Astrocyte (in vitro differentiated cells and primary cell): Measurements from ENCODE around the gene FAM83E.

ENCODE experiments used
- EZH2 ChIP-seq: IDR thresholded peaks from 2 replicates; pipeline ENCODE4 v1.6.1; 2012; ENCODE audit warnings: mild to moderate bottlenecking, low read length, inconsistent platforms; ENCODE audit not compliant: insufficient read depth
- TF ChIP-seq, protein P1 (sequence below): IDR thresholded peaks from 2 replicates; pipeline ENCODE4 v1.5.1; 2011; ENCODE audit warnings: low read depth, mild to moderate bottlenecking, inconsistent platforms, low read length, moderate library complexity; ENCODE audit not compliant: insufficient read depth

DNA sequence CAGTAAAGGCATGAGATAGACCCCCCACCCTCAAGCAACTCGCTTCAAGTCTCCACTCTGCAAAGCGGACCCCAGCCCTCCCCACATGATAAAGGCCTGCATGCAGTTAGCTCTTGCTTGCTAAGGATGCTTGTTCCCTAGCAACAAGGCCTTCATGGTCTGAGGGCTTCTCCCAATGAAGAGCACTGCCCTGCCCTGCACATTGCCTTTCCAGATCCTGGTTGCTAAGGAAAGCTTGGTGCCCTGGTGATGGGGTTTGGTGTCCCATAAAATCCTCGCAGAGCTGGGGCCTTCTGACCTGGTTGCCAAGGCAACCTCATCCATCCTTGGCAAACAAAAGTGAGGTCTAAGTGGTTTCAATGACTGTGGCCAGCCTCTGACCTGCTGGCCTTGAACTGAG is 16.3 kb upstream of the FAM83E start:
- TF ChIP-seq, protein P1, sequence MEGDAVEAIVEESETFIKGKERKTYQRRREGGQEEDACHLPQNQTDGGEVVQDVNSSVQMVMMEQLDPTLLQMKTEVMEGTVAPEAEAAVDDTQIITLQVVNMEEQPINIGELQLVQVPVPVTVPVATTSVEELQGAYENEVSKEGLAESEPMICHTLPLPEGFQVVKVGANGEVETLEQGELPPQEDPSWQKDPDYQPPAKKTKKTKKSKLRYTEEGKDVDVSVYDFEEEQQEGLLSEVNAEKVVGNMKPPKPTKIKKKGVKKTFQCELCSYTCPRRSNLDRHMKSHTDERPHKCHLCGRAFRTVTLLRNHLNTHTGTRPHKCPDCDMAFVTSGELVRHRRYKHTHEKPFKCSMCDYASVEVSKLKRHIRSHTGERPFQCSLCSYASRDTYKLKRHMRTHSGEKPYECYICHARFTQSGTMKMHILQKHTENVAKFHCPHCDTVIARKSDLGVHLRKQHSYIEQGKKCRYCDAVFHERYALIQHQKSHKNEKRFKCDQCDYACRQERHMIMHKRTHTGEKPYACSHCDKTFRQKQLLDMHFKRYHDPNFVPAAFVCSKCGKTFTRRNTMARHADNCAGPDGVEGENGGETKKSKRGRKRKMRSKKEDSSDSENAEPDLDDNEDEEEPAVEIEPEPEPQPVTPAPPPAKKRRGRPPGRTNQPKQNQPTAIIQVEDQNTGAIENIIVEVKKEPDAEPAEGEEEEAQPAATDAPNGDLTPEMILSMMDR, result no peak
- no peak for TF ChIP-seq EZH2
